ENCODE results near the gene PLXNB2.
A peak's percentile ranks its signal among the peaks of the same experiment; 100 is the strongest.

Gene PLXNB2, protein sequence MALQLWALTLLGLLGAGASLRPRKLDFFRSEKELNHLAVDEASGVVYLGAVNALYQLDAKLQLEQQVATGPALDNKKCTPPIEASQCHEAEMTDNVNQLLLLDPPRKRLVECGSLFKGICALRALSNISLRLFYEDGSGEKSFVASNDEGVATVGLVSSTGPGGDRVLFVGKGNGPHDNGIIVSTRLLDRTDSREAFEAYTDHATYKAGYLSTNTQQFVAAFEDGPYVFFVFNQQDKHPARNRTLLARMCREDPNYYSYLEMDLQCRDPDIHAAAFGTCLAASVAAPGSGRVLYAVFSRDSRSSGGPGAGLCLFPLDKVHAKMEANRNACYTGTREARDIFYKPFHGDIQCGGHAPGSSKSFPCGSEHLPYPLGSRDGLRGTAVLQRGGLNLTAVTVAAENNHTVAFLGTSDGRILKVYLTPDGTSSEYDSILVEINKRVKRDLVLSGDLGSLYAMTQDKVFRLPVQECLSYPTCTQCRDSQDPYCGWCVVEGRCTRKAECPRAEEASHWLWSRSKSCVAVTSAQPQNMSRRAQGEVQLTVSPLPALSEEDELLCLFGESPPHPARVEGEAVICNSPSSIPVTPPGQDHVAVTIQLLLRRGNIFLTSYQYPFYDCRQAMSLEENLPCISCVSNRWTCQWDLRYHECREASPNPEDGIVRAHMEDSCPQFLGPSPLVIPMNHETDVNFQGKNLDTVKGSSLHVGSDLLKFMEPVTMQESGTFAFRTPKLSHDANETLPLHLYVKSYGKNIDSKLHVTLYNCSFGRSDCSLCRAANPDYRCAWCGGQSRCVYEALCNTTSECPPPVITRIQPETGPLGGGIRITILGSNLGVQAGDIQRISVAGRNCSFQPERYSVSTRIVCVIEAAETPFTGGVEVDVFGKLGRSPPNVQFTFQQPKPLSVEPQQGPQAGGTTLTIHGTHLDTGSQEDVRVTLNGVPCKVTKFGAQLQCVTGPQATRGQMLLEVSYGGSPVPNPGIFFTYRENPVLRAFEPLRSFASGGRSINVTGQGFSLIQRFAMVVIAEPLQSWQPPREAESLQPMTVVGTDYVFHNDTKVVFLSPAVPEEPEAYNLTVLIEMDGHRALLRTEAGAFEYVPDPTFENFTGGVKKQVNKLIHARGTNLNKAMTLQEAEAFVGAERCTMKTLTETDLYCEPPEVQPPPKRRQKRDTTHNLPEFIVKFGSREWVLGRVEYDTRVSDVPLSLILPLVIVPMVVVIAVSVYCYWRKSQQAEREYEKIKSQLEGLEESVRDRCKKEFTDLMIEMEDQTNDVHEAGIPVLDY (N-terminal part only)

GRCh38 chr22:50306753-50307749 lies at the start of gene PLXNB2:
Gene PLXNB2, minus strand, starts transcription at chr22:50307646. Its CDS starts 17,062 bp downstream, at chr22:50290584.
- TF ChIP-seq Cebpa-rat (IDR thresholded peaks at IDR 0.05): no peak
- peaks cover 62% of the 10 kb centered on the region for H4K20me1 ChIP-seq
- peak within 1 kb of the TSS; percentile 98 for H3K27ac ChIP-seq
- H3K4me1 ChIP-seq: peaks cover 83% of the 10 kb centered on the region
- no peaks in the 10 kb centered on the region for H3K9me3 ChIP-seq
- no peaks in the 10 kb centered on the region for H3K27me3 ChIP-seq
- no peaks in the 10 kb centered on the region for H3K36me3 ChIP-seq
- peak within 1 kb of the TSS; percentile 100 for H3K4me2 ChIP-seq
- H3K9ac ChIP-seq: peak within 1 kb of the TSS; percentile 99
- H3K4me3 ChIP-seq: peak within 1 kb of the TSS; percentile 99

DNA sequence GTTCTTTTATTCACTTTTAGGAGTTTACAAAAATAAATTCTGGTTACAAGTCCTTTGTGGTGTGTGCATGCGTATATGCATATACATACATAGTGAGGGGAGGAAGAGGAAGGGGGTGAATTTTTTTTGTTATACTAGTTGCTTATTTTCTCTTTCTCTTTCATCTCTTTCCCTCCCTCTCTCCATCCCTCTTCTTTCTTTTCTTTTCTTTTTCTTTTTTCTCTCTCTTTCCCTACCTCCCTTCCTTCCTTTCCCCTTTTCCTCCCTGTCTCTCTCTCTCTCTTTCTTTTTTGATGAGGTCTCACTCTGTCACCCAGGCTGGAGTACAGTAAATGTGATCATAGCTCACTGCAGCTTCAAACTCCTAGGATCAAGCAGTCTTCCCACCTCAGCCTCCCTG lies 49.8 kb upstream of the PLXNB2 start:
- H3K4me3 ChIP-seq: no peak overlapping the region
- no peak overlapping the region for H3K27ac ChIP-seq
- no peak overlapping the region for H3K4me2 ChIP-seq
- peaks cover 64% of the 10 kb centered on the region for H3K36me3 ChIP-seq
- no peak for TF ChIP-seq Cebpa-rat (IDR thresholded peaks at IDR 0.05)
- no peak overlapping the region for H3K9ac ChIP-seq
- H3K9me3 ChIP-seq: no peaks in the 10 kb centered on the region
- H3K27me3 ChIP-seq: no peaks in the 10 kb centered on the region
- H4K20me1 ChIP-seq: peaks cover 97% of the 10 kb centered on the region
- H3K4me1 ChIP-seq: peaks cover 19% of the 10 kb centered on the region

- Histone ChIP-seq H3K36me3 (peaks cover 64% of the 10 kb centered on the region), H3K9me3 (no peaks in the 10 kb centered on the region), H3K4me3 (no peak overlapping the region), H3K27me3 (no peaks in the 10 kb centered on the region), H3K4me1 (peaks cover 10% of the 10 kb centered on the region), H3K4me2 (no peak overlapping the region), H3K9ac (no peak overlapping the region), H3K27ac (no peak overlapping the region), H4K20me1 (peaks cover 97% of the 10 kb centered on the region)
- TF ChIP-seq Cebpa-rat (IDR thresholded peaks at IDR 0.05): no peak
These were observed 48.7 kb upstream of the PLXNB2 start for GRCh38 chr22:50356186-50356585.

GRCh38 chr22:50348058-50348457 lies 40.6 kb upstream of the PLXNB2 start:
- Histone ChIP-seq H3K4me2 (no peak overlapping the region), H3K9ac (0 out of 2 replicates have a peak overlapping the region, but pooled peaks have one; percentile 22)

DNA sequence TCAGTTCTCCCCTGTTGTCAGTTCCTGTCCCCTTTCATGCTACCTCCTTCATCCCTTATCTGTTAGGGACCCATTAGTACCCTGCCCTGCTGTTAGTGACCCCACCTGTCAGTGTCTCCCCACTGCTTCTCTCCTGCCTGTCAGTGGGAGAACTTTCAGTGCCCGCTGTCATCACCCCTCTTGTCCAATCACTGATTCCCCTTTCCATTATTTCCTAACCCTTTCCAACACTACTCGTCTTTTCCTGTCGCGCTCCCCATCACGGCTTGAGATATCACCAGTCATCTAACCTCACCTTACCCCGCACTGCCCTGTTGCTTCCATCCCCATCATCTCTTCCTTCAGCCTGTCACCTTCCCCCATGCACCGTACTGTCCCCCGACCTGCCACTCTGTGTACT lies 39.7 kb upstream of the PLXNB2 start:
- TF ChIP-seq Cebpa-rat (IDR thresholded peaks at IDR 0.05): no peak
- Histone ChIP-seq H3K27me3 (no peaks in the 10 kb centered on the region), H3K4me2 (peak overlapping the region; percentile 5; the same call in 1 of the 2 replicates), H3K27ac (no peak overlapping the region), H4K20me1 (peaks cover 59% of the 10 kb centered on the region), H3K9me3 (no peaks in the 10 kb centered on the region), H3K4me3 (no peak overlapping the region), H3K36me3 (peaks cover 43% of the 10 kb centered on the region), H3K9ac (peak overlapping the region; percentile 22; the same call in 1 of the 2 replicates), H3K4me1 (peaks cover 27% of the 10 kb centered on the region)

More at GRCh38 chr22:50348058-50348457, 40.6 kb upstream of the PLXNB2 start:
- Histone ChIP-seq H3K36me3 (peaks cover 52% of the 10 kb centered on the region), H4K20me1 (peaks cover 68% of the 10 kb centered on the region), H3K4me3 (no peak overlapping the region), H3K4me1 (peaks cover 19% of the 10 kb centered on the region), H3K27me3 (no peaks in the 10 kb centered on the region), H3K27ac (no peak overlapping the region), H3K9me3 (no peaks in the 10 kb centered on the region)
- no peak for TF ChIP-seq Cebpa-rat (IDR thresholded peaks at IDR 0.05)

DNA sequence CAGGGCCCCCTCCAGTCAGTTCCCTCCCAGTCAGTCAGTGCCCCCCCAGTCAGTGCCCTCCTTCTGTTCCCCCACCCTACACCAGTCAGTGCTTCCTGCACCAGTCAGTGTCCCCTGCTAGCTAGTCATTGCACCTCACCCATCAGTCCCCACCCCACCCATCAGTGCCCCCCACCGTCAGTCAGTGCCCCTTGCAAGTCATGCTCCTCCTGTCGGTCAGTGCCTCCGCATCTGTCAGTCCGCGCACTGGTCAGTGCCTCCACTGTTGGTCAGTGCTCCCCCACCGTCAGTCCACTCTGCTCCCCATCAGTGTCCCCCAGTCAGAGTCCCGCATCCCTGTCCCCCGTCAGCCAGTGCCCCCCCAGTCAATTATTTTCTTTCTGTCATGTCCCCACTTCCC lies 39.0 kb upstream of the PLXNB2 start:
- no peaks in the 10 kb centered on the region for H3K9me3 ChIP-seq
- no peak overlapping the region for H3K4me3 ChIP-seq
- peaks cover 34% of the 10 kb centered on the region for H3K4me1 ChIP-seq
- H3K36me3 ChIP-seq: peaks cover 36% of the 10 kb centered on the region
- H3K9ac ChIP-seq: no peak overlapping the region
- H3K27ac ChIP-seq: no peak overlapping the region
- peaks cover 52% of the 10 kb centered on the region for H4K20me1 ChIP-seq
- H3K4me2 ChIP-seq: peak overlapping the region; percentile 5; the same call in 1 of the 2 replicates
- TF ChIP-seq Cebpa-rat (IDR thresholded peaks at IDR 0.05): no peak
- no peaks in the 10 kb centered on the region for H3K27me3 ChIP-seq

- Histone ChIP-seq H3K27ac (peak overlapping the region; percentile 93), H3K27me3 (no peaks in the 10 kb centered on the region), H3K36me3 (peaks cover 21% of the 10 kb centered on the region), H3K9ac (peak overlapping the region; percentile 93), H3K4me3 (peak overlapping the region; percentile 87), H3K9me3 (no peaks in the 10 kb centered on the region), H3K4me2 (peak overlapping the region; percentile 100), H3K4me1 (peaks cover 36% of the 10 kb centered on the region), H4K20me1 (peaks cover 23% of the 10 kb centered on the region)
- no peak for TF ChIP-seq Cebpa-rat (IDR thresholded peaks at IDR 0.05)
These were observed 36.1 kb upstream of the PLXNB2 start for GRCh38 chr22:50343541-50343935.

Data from BLaER1 (cell line).